ENCODE measurements around the gene USB1. TPM values are rescaled to one million over a fixed set of nuclear protein-coding genes. Genes with fewer than 3 reads are reported as not detected.

USB1 gene
- total and polyA plus RNA-seq, 2 experiments from 2014 or later: 79.6 to 118 TPM

- TF ChIP-seq REST (IDR thresholded peaks at IDR 0.05; ENCODE audit: unreplicated experiment) (no peak), ETS1 (IDR thresholded peaks at IDR 0.05) (no peak)
These were observed 69.4 kb downstream of the USB1 start (continued) for GRCh38 chr16:58070585-58070984.

Other genes starting within 250 kb of the USB1 start
- gene KIFC3, start 198.9 kb upstream of the USB1 start, total RNA-seq (2014; rRNA removed; shearing (Covaris generic)): 11.5 and 12.5 TPM in 2 replicates
- gene KIFC3, start 198.9 kb upstream of the USB1 start, polyA plus RNA-seq (2016; fragmentation: Nextera tagmentation; extraction: Ambion mirVana): 4.4 and 6.6 TPM in 2 replicates
- gene CNGB1, start 30.3 kb upstream of the USB1 start, total RNA-seq (2014; rRNA removed; shearing (Covaris generic)): not detected in 2 replicates
- not detected in 2 replicates for gene CNGB1, start 30.3 kb upstream of the USB1 start, polyA plus RNA-seq (2016; fragmentation: Nextera tagmentation; extraction: Ambion mirVana)
- 4.3 and 10.0 TPM in 2 replicates for gene ZNF319, start 735 bp upstream of the USB1 start, total RNA-seq (2014; rRNA removed; shearing (Covaris generic))
- gene ZNF319, start 735 bp upstream of the USB1 start, polyA plus RNA-seq (2016; fragmentation: Nextera tagmentation; extraction: Ambion mirVana): 1.4 and 1.7 TPM in 2 replicates
- gene MMP15, start 24.3 kb downstream of the USB1 start, total RNA-seq (2014; rRNA removed; shearing (Covaris generic)): 72.4 and 79.1 TPM in 2 replicates
- 10.9 and 11.5 TPM in 2 replicates for gene MMP15, start 24.3 kb downstream of the USB1 start, polyA plus RNA-seq (2016; fragmentation: Nextera tagmentation; extraction: Ambion mirVana)
- gene CFAP20, start 128.0 kb downstream of the USB1 start, total RNA-seq (2014; rRNA removed; shearing (Covaris generic)): 81.7 and 82.7 TPM in 2 replicates
- gene CFAP20, start 128.0 kb downstream of the USB1 start, polyA plus RNA-seq (2016; fragmentation: Nextera tagmentation; extraction: Ambion mirVana): 55.9 and 61.1 TPM in 2 replicates
- 102 and 112 TPM in 2 replicates for gene CSNK2A2, start 196.7 kb downstream of the USB1 start, total RNA-seq (2014; rRNA removed; shearing (Covaris generic))
- gene CSNK2A2, start 196.7 kb downstream of the USB1 start, polyA plus RNA-seq (2016; fragmentation: Nextera tagmentation; extraction: Ambion mirVana): 40.5 and 44.7 TPM in 2 replicates

All from GM23338 (cell line).